GM12872 (cell line): ENCODE measurements around the gene CLIC1.

Source experiments
- CTCF ChIP-seq: IDR thresholded peaks from 3 replicates; pipeline ENCODE4 v1.5.1; 2011; ENCODE audit warnings: low read depth, mild to moderate bottlenecking, low read length, moderate library complexity; ENCODE audit not compliant: insufficient read depth

The CLIC1 gene

GRCh38 chr6:31765910-31766794 lies 29.8 kb upstream of the CLIC1 start:
- no peak for TF ChIP-seq CTCF

- no peak for TF ChIP-seq CTCF
Observed at GRCh38 chr6:31765559-31765909, 29.2 kb upstream of the CLIC1 start.

- no peak for TF ChIP-seq CTCF
Observed at GRCh38 chr6:31764198-31764597, 27.9 kb upstream of the CLIC1 start.

GRCh38 chr6:31763619-31763940 lies 27.2 kb upstream of the CLIC1 start:
- no peak for TF ChIP-seq CTCF

GRCh38 chr6:31762878-31763618 lies 26.7 kb upstream of the CLIC1 start:
- no peak for TF ChIP-seq CTCF

DNA sequence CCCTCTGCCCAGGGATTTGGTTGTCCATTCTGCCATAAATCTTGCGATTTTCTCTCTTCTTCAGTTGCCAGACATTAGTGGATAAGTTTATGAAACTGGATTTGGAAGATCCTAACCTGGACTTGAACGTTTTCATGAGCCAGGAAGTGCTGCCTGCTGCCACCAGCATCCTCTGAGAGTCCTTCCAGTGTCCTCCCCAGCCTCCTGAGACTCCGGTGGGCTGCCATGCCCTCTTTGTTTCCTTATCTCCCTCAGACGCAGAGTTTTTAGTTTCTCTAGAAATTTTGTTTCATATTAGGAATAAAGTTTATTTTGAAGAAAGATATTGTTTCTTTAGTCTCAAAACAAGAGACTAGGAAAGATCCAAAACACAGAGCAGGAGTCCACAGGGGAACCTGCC lies 26.0 kb upstream of the CLIC1 start, which contains the start of gene SAPCD1:
TSS of gene SAPCD1 (plus strand) at position 301 of the 400 bp plus-strand sequence. CDS start 399 bp downstream, outside the sequence.
- TF ChIP-seq CTCF: no peak

DNA sequence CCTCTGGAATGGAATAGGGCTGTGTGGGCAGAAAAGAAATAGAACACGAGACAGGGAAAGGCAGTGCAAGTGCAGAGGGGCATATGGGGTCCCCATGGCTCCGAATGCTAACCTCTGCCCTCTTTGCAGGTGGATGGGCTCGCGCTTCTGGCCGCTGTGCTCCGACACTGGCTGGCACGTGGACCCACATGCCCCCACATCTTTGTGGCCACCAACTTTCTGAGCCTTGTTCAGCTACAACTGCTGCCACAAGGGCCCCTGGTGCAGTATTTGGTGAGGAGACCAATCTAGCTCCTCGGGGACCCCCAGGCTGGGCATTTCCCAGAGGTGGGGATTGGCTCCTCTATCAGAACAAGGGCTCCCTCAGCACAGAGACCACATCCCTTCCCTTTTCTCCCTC lies 25.0 kb upstream of the CLIC1 start:
- TF ChIP-seq CTCF: no peak
